Tibial nerve (tissue), 4 donors: ENCODE results near the gene TMEM86B. TPM values are rescaled to one million over a fixed set of nuclear protein-coding genes. Genes with fewer than 3 reads are reported as not detected.
A peak's percentile ranks its signal among the peaks of the same experiment; 100 is the strongest.

Experiments
- DNase-seq, 2 donors: peaks; one replicate each; pipeline ENCODE4 v3.0.0-alpha.2; 2019; ENCODE audit warnings: low spot score in 2 of 2
- H3K27ac ChIP-seq, 4 donors: fragments of 200-600 bp; sonication (generic) in 3 of 4; one replicate each; pipeline ENCODE4 v1.5.1; 2017 to 2019; ENCODE audit warnings: mild to moderate bottlenecking in 1 of 4
- H3K27me3 ChIP-seq, 2 donors: fragments of 200-600 bp; sonication (generic) in 1 of 2; one replicate each; pipeline versions ENCODE4 v1.5.1 to v1.6.0; 2017 to 2019
- H3K36me3 ChIP-seq, 3 donors: fragments of 200-600 bp; sonication (generic); one replicate each; pipeline ENCODE4 v1.5.1; 2018 to 2019
- H3K4me1 ChIP-seq, 4 donors: fragments of 200-600 bp; sonication (generic) in 3 of 4; one replicate each; pipeline ENCODE4 v1.5.1; 2017 to 2019
- H3K4me3 ChIP-seq, 4 donors: fragments of 200-600 bp; sonication (generic) in 3 of 4; one replicate each; pipeline ENCODE4 v1.5.1; 2017 to 2019; ENCODE audit warnings: mild to moderate bottlenecking in 1 of 4, moderate library complexity in 1 of 4
- H3K9me3 ChIP-seq, 4 donors: fragments of 200-600 bp; sonication (generic) in 3 of 4; one replicate each; pipeline ENCODE4 v1.5.1; 2017 to 2019
- EP300 ChIP-seq, 2 donors: sonication (generic); formaldehyde crosslinking; IDR thresholded peaks; one replicate each; pipeline ENCODE4 v1.6.1; 2017; ENCODE audit warnings: antibody characterized with exemption in 2 of 2, mild to moderate bottlenecking in 1 of 2
- POLR2A ChIP-seq, 2 donors: fragments of 450-650 bp; IDR thresholded peaks; one replicate each; pipeline ENCODE4 v1.6.1; 2017; ENCODE audit warnings: antibody characterized with exemption in 2 of 2, mild to moderate bottlenecking in 2 of 2, moderate library complexity in 2 of 2
- WGBS, 2 donors: methylation state at CpG; one replicate each; pipeline ENCODE4 v1.1.5; 2018; 5-methylcytosine and 5-hydroxymethylcytosine counted together
- total RNA-seq, 4 donors: library from RNA; depleted of rRNA; stranded (reverse); fragments of >200 nt; gene quantifications; one replicate each; pipeline ENCODE4 v1.1.0, GENCODE V29; 2016
- TF ChIP-seq, protein P1 (sequence below), 5 experiments: fragments of 200-600 bp in 3 of 5; fragments of 450-650 bp in 2 of 5; sonication (generic) in 3 of 5; IDR thresholded peaks; one replicate each; pipeline ENCODE4 v1.5.1; 2016 to 2019; ENCODE audit warnings: antibody characterized with exemption in 5 of 5, mild to moderate bottlenecking in 3 of 5, moderate library complexity in 2 of 5

TMEM86B gene
- total RNA-seq, 4 donors from 2014 or later, result 0.44 to 8.6 (median 3.0) TPM

DNA sequence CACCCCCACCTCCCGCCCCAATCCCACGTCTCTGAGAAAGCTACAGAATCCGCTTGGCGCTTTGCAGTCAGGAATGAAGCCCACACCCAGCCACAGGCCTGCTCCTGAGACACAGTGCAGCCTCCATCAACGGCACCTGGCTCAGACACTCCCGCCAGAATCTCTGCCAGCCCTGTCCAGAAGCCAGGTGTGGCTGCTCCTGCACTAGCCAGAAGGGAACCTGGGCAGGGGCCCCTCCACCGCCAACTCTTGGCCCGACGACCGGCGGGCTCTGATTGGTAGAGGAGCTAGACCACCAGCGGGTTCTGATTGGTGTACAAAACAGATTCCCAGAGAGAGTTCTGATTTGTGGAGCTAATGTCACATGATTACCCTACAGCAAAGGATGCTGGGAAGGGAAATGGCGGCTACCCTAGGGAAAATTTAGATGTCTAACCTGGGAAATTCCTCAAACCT is 33.1 kb upstream of the TMEM86B start:
- H3K27ac ChIP-seq, result no peak overlapping the region
- no peak for TF ChIP-seq EP300 (IDR thresholded peaks at IDR 0.05)
- no peak for TF ChIP-seq POLR2A (IDR thresholded peaks at IDR 0.05)
- TF ChIP-seq, protein P1, sequence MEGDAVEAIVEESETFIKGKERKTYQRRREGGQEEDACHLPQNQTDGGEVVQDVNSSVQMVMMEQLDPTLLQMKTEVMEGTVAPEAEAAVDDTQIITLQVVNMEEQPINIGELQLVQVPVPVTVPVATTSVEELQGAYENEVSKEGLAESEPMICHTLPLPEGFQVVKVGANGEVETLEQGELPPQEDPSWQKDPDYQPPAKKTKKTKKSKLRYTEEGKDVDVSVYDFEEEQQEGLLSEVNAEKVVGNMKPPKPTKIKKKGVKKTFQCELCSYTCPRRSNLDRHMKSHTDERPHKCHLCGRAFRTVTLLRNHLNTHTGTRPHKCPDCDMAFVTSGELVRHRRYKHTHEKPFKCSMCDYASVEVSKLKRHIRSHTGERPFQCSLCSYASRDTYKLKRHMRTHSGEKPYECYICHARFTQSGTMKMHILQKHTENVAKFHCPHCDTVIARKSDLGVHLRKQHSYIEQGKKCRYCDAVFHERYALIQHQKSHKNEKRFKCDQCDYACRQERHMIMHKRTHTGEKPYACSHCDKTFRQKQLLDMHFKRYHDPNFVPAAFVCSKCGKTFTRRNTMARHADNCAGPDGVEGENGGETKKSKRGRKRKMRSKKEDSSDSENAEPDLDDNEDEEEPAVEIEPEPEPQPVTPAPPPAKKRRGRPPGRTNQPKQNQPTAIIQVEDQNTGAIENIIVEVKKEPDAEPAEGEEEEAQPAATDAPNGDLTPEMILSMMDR (IDR thresholded peaks at IDR 0.05), result no peak
- no peaks in the 10 kb centered on the region for H3K9me3 ChIP-seq
- WGBS, 2 donors, result 86 to 89% methylated on average over 13 of the region's 13 CpGs
- peaks cover 0 to 25% (median 0%) of the 10 kb centered on the region in 3 donors for H3K36me3 ChIP-seq
- no peak for DNase-seq
- H3K4me3 ChIP-seq, result no peak overlapping the region
- H3K4me1 ChIP-seq, result peaks cover 0 to 23% (median 17%) of the 10 kb centered on the region in 4 donors
- no peaks in the 10 kb centered on the region for H3K27me3 ChIP-seq

DNA sequence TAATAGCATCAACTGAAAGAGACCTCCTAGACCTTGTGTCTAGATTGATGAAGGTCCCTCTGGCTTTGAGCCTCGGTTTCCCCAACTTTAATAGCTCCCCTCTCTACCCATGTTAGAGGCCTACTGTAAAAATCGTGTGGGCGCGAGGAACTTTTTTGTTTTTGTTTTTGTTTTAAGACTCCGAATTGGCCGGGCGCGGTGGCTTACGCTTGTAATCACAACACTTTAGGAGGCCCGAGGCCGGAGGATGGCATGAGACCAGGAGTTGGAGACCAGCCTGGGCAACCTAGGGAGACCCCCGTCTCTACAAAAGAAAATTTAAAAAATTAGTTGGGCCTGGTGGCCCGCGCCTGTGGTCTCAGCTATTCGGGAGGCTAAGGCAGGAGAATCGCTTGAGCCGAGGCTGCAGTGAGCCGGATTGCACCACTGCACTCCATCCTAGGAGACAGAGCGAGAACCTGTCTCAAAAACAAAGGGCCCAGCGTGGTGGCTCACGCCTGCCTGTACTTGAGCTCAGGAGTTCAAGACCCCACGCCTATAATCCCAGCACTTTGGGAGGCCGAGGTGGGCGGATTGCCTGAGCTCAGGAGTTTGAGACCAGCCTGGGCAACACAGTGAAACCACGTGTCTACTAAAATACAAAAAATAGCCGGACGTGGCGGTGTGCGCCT is 31.1 kb upstream of the TMEM86B start:
- Histone ChIP-seq H3K27ac (peak overlapping the region; percentile 85 to 96 (median 94)), H3K27me3 (no peaks in the 10 kb centered on the region), H3K4me3 (peak overlapping the region; percentile 84 to 95 (median 94)), H3K36me3 (peaks cover 0 to 13% (median 0%) of the 10 kb centered on the region in 3 donors), H3K4me1 (peaks cover 0 to 43% (median 37%) of the 10 kb centered on the region in 4 donors), H3K9me3 (no peaks in the 10 kb centered on the region)
- WGBS, 2 donors, result 28 to 36% methylated on average over 29 of the region's 29 CpGs
- DNase-seq, result peak in 1 of 2 donors; percentile 24
- TF ChIP-seq EP300 (IDR thresholded peaks at IDR 0.05) (no peak), POLR2A (IDR thresholded peaks at IDR 0.05) (peak in 1 of 2 donors; percentile 13)

DNA sequence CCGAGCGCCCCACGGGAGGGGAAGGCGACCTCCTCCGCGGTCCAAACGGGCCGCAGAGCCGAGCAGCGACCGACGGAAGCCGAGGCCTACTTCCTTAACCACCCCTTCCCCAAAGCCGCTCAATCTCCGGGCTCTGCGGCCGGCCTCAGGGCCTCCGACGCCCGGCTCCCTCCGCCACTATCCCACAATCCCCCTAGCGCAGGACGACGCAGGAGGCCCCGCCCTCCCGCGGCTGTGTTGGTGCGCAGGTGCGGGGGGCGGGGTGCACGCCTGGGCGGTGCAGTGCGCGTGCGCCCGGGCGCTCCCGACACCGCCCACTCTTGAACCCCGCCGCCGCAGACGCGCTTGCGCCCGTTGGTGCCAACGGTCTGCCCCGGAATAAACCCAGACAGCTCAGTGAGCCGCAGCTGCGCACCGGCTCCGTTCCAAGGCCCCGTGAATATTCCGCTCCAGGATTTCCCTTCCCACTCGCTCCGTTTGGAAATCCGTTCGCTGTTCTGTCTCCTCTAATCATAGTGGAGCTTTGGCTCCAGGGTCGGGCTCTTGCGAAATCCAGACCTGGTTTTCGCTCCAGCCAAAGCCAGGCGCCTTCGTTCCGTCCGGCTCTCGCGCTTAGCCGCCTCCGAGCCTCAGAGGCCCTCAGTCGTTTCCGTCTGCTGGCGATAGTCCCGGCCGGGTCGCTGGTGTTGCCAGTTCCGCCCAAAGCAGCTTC is 30.4 kb upstream of the TMEM86B start, which contains the start of gene PPP6R1:
PPP6R1 (minus strand) TSS at position 190 of the 712 bp plus-strand sequence. CDS start 11,914 bp downstream, outside the sequence.
- Histone ChIP-seq H3K27me3 (no peaks in the 10 kb centered on the region), H3K4me3 (peak within 1 kb of the TSS; percentile 84 to 95 (median 94)), H3K36me3 (peaks cover 0 to 13% (median 0%) of the 10 kb centered on the region in 3 donors), H3K4me1 (peaks cover 0 to 50% (median 39%) of the 10 kb centered on the region in 4 donors), H3K27ac (peak within 1 kb of the TSS; percentile 85 to 96 (median 94)), H3K9me3 (no peaks in the 10 kb centered on the region)
- DNase-seq, result peak; percentile 93 to 94
- peak; percentile 78 to 94 for TF ChIP-seq POLR2A (IDR thresholded peaks at IDR 0.05)
- peak; percentile 94 to 95 for TF ChIP-seq EP300 (IDR thresholded peaks at IDR 0.05)
- TF ChIP-seq, protein P1 (IDR thresholded peaks at IDR 0.05), result peak in 2 of 5 experiments; percentile 63 to 83
- 0% methylated on average over 55 to 72 of the region's 76 CpGs for WGBS, 2 donors

DNA sequence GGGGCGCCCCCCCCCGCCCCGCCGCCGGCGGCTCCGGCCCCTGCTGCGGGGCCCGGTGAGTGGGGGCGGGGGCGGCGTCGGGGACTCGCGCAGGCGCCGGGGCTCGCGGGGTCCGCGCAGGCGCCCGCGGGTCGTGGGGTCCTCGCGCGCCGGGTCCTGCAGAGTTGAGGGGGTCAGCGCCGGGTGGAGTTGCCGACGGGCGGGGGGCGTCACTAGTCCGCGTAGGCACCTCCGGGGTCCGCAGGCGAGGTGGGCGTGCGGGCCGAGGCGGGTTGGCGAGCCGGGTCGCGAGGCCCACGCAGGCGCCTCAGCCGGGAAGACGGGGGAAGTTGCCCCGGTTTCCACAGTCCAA is 29.9 kb upstream of the TMEM86B start:
- peak overlapping the region; percentile 85 to 96 (median 92) for H3K27ac ChIP-seq

More for the DNA sequence above, 29.9 kb upstream of the TMEM86B start:
- Histone ChIP-seq H3K36me3 (peaks cover 0 to 13% (median 0%) of the 10 kb centered on the region in 3 donors), H3K4me3 (peak overlapping the region; percentile 84 to 95 (median 94)), H3K9me3 (no peaks in the 10 kb centered on the region), H3K27me3 (no peaks in the 10 kb centered on the region), H3K4me1 (peaks cover 0 to 55% (median 39%) of the 10 kb centered on the region in 4 donors)
- 0 to 2% methylated on average over 31 to 33 of the region's 53 CpGs for WGBS, 2 donors
- TF ChIP-seq, protein P1 (IDR thresholded peaks at IDR 0.05), result no peak
- no peak for TF ChIP-seq POLR2A (IDR thresholded peaks at IDR 0.05)
- TF ChIP-seq EP300 (IDR thresholded peaks at IDR 0.05), result no peak
- DNase-seq, result no peak
